ENCODE results near the gene SULT1A1.

DNA sequence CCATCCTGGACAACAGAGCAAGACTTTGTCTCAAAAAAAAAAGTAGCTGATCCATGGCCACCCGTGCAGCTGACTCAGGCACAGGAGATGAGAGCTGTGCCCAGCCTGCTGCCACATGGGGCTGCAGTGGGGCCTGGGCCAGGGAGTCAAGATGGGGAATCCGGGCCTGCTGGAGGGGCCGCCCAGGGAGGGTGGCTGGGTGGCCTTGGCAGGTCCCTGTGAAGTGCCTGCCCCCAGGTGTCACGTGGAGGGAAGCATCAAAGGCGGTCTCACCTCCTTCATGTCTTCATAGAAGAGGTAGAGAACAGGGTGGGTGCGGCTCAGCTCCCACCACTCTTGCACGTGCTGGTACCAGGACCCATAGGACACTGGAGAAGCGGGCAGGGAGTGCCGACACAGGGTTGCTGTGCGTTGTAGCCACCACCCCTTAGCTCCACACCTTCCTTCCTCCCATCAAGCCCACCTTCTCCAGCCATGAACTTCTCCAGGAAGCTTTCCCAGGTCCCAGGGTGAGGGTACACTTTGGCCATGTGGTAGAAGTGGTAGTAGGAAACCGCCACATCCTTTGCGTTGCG, 16.8 kb downstream of the SULT1A1 start:
- TF ChIP-seq, protein P1, sequence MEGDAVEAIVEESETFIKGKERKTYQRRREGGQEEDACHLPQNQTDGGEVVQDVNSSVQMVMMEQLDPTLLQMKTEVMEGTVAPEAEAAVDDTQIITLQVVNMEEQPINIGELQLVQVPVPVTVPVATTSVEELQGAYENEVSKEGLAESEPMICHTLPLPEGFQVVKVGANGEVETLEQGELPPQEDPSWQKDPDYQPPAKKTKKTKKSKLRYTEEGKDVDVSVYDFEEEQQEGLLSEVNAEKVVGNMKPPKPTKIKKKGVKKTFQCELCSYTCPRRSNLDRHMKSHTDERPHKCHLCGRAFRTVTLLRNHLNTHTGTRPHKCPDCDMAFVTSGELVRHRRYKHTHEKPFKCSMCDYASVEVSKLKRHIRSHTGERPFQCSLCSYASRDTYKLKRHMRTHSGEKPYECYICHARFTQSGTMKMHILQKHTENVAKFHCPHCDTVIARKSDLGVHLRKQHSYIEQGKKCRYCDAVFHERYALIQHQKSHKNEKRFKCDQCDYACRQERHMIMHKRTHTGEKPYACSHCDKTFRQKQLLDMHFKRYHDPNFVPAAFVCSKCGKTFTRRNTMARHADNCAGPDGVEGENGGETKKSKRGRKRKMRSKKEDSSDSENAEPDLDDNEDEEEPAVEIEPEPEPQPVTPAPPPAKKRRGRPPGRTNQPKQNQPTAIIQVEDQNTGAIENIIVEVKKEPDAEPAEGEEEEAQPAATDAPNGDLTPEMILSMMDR (IDR thresholded peaks at IDR 0.05): no peak
- no peak for TF ChIP-seq POLR2A (IDR thresholded peaks at IDR 0.05)
